Erythroblast (primary cell): ENCODE data around the gene CDC42SE2.
"Not testable (repeated sequence)": the region's sequence is repeated elsewhere in the genome, so short reads cannot be mapped to it uniquely, and the experiment has no call there.

Experiments used
- GATA1 ChIP-seq: IDR thresholded peaks from 2 replicates; pipeline ENCODE4 v1.6.1; 2011; ENCODE audit warnings: low read depth, mild to moderate bottlenecking, control low read depth, low read length, moderate library complexity
- POLR2A ChIP-seq: IDR thresholded peaks from 2 replicates; pipeline ENCODE4 v1.6.1; 2011; ENCODE audit warnings: mild to moderate bottlenecking, low read length

- TF ChIP-seq POLR2A, GATA1: not testable (repeated sequence)
These were observed 80.4 kb downstream of the CDC42SE2 start for GRCh38 chr5:131344288-131344687.
